GM21717 (cell line): ENCODE data around the gene FSTL1.
"Not testable (repeated sequence)": the region's sequence is repeated elsewhere in the genome, so short reads cannot be mapped to it uniquely, and the experiment has no call there.

Experiments
- ATAC-seq: cut with Tn5 transposase; IDR thresholded peaks from one replicate; pipeline ENCODE4 v1.9.1; 2021; ENCODE audit warnings: mild to moderate bottlenecking, moderate library complexity; ENCODE audit not compliant: unreplicated experiment

Gene FSTL1

DNA sequence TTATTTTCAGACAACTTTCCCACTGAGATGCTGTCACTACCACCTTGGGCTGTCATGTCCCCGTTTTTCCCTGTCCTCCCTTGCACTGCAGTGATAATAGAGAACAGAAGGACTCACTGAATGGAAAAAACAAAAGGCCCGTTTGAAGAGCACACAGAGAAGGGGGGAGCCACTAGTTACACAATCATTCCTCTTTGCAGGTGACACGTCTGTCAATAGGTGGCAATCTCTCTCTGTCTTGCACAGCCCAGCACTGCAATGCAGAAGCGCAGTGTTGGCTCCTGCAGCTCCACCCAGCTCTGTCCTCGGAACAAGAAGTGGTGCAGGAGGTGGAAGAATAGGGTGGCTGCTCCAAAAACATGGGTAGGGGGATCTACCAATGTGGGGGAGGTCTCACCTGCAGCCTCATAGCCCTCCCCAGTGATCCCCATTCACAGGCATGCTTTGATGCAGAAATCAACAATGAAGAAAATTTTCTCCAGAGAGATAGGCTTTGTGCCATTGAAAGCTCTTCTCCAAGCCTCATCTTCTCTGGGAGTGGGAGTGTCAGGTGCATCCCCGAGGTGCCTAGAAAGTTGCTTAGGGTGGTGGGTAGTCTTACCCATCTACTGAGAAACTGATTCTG, 31.8 kb downstream of the FSTL1 start:
- peak; percentile 62 for ATAC-seq

GRCh38 chr3:120418446-120418845, 32.3 kb downstream of the FSTL1 start:
- no peak for ATAC-seq

GRCh38 chr3:120417272-120417911, 33.4 kb downstream of the FSTL1 start:
- peak; percentile 99 for ATAC-seq

GRCh38 chr3:120416868-120417267, 33.9 kb downstream of the FSTL1 start:
- ATAC-seq = peak; percentile 20

- no peak for ATAC-seq
Measured at GRCh38 chr3:120415756-120416155, 35.0 kb downstream of the FSTL1 start.

GRCh38 chr3:120410541-120410940, 40.3 kb downstream of the FSTL1 start:
- ATAC-seq = no peak

DNA sequence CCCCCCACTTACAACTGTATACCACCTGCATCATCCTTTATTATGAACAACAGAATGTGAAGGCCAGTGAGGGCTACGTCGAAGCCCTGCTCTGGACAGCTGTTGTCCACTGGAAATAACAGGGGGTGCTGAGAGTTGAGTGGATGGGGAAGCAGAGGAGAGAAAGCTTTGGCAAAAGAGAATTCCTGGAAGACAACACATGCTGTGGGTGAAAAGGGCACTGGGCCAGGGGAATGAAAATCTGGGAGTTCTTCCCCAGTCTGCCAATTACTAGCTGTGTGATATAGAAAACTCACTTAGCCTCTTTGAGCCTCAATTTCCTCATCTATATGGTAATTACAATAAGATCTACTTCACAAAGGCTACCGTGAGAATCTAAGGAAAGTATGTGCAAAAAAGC, 40.7 kb downstream of the FSTL1 start:
- ATAC-seq = no peak

DNA sequence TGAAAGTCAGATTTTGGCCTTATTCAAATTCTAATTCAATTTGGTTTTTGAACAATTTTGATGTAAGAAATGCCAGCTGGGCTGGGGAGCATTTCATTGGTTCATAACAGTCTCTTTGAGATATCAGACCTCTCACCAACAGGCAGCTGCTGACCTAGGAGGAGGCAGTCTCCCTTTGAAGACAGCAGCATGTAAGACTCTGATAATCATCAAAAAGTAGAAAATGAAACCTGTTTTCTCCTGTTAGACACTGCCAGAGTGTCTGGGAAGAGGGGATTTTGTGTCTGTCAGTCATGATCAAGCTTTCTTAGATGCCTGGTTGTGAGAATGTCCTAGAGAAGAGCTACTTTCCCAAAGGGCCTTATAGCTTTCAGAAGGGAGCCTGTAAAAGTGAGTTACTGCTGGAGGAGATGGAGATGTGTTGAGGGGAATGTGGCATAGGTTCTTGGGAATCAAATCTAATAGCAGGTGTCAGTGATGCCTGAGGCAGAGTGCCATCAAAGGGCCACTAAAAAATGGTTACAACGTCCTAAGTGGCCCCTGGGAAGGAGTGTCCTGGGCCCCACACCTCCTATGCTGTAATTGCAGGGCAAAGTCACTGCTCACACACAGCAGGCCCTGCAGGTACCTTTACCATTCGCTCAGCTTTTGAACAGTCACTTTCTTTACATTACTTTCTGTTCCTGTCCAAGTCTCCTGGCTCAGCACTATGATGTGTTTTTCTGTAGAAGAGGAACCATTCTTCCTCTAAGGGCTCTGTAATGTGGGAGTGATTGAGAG, 43.1 kb downstream of the FSTL1 start:
- no peak for ATAC-seq

- ATAC-seq = no peak
Measured at GRCh38 chr3:120404876-120405275, 45.9 kb downstream of the FSTL1 start.

- no peak for ATAC-seq
Measured at GRCh38 chr3:120402257-120402656, 48.5 kb downstream of the FSTL1 start.

DNA sequence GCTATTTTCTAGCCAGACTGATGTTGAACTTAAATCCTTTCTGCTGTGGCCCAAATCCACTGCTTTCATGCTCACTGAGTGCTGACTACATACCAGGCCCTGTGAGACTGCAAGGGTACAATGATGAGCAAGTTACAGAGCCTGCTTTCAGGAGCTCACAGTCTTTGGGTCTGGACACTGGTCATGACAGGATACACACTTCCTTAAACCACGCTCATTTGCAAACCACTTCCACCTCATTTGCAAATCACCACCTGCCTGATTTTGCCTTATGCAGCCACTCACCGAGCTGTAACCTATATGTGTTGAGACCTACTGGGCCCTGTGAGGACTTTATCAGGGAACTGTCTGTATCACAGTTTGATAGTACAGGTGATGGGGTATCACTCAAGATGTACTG, 51.4 kb downstream of the FSTL1 start:
- peak; percentile 84 for ATAC-seq

DNA sequence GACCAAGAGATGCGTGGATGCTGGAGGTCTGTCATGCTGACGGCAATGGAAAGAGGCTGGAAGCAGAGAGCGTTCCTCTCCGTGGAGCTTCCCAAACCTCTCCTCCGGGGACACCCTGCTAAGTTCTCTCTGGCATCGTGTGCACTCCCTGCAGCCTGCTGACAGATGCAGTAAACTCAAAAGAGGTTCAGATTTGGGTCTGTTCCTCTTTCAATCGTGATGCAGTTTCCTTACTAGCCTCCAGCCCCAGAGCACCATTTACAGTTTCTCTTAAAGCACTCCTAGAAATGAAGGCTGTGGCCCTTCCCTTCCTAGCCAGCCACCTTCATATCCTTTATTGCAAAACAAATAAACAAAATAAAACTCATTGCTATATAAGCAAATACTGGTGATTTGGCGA, 54.3 kb downstream of the FSTL1 start:
- no peak for ATAC-seq

- no peak for ATAC-seq
Measured at GRCh38 chr3:120394347-120394746, 56.4 kb downstream of the FSTL1 start.

- no peak for ATAC-seq
Measured at GRCh38 chr3:120393761-120394160, 57.0 kb downstream of the FSTL1 start.

DNA sequence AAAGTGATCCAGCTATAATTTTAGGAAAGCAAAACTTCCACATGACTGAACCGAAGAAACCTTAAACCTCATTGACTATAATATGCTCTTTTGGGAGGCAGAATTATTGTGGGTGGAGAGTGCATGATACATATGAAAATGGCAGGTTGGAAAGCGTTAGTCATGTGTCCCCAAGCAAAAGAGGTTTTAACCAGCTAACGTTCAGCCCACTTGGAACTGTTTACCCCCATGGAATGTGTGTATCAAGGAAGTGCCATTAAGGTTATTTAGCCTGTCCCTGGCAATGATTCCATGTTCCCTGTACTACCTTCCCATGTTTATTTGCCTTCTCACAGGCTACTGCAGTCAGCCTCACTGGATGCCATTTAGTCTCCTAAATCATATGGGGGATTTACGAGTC, 57.5 kb downstream of the FSTL1 start:
- no peak for ATAC-seq

- ATAC-seq = no peak
Measured at GRCh38 chr3:120382941-120383447, 67.8 kb downstream of the FSTL1 start.

DNA sequence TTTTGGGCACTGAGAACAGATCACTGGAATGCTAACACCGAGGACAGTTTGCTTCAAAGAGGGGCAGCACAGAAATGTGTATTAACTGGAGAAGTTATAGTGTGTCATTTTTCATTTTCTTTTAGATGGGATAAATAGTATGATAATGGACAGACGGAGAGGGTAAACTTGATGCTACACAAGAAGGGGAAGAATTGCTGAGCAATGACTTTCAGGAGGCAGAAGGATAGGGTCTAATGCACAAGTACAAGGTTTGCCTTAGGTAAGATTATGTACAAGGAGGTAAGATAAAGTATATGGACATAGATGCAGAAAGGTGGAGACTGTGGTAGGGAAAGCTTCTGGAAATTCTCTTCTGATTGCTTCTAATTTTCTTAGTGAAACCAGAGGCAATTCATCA, 69.3 kb downstream of the FSTL1 start:
- no peak for ATAC-seq

DNA sequence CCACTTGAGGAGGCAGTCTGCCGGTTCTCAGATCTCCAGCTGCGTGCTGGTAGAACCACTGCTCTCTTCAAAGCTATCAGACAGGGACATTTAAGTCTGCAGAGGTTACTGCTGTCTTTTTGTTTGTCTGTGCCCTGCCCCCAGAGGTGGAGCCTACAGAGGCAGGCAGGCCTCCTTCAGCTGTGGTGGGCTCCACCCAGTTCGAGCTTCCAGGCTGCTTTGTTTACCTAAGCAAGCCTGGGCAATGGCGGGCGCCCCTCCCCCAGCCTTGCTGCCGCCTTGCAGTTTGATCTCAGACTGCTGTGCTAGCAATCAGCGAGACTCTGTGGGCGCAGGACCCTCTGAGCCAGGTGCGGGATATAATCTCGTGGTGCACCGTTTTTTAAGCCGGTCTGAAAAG, 72.8 kb downstream of the FSTL1 start:
- ATAC-seq = not testable (repeated sequence)

DNA sequence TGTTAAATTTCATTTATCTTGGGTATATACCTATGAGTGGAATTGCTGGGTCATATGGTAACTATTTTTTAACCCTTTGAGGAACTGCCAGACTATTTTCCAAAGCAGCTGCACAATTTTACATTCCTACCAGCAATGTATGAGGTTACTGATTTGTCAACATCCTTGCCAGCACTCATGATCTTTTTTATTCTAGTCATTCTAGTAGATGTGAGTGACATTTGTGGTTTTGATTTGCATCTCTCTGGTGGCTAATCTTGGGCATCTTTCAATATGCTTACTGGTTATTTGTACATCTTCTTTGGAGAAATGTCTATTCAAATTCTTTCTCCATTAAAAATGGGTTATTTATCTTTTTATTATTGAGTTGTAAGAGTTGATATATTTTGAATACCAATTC, 80.3 kb downstream of the FSTL1 start:
- ATAC-seq = no peak

GRCh38 chr3:120369037-120369467, 81.7 kb downstream of the FSTL1 start:
- peak; percentile 55 for ATAC-seq

GRCh38 chr3:120368172-120368571, 82.6 kb downstream of the FSTL1 start:
- ATAC-seq = peak; percentile 60

DNA sequence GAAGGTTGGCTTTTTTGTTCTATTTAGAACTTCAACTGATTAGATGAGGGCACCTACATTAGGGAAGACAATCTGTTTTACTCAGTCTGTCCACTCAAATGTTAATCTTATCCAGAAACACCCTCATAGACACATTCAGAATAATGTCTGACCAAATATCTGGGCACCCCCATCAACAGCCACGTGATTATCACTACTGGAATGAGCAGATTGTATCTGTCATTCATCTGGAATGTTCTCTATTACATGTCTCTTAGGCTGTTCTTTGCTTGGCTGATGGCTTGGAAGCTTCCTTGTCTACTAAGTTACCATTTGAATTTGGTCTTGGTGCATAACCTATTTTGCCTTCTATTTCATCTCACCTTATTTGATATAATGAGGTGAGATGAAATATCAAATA, 86.0 kb downstream of the FSTL1 start:
- ATAC-seq = no peak
